Mucosa of descending colon (tissue), 3 donors: ENCODE data around the gene NKX2-4. TPM values are rescaled to one million over a fixed set of nuclear protein-coding genes. Genes with fewer than 3 reads are reported as not detected.

ENCODE experiments used
- ATAC-seq: fragments of 200-7000 bp; cut with Tn5 transposase; one replicate; pipeline ENCODE4 v1.9.1; 2020; ENCODE audit warnings: mild to moderate bottlenecking, moderate library complexity
- DNase-seq, 3 donors: peaks; one replicate each; pipeline ENCODE4 v3.0.0-alpha.2; 2020
- H3K36me3 ChIP-seq: fragments of 200-600 bp; one replicate; pipeline ENCODE4 v1.8.0; 2021; ENCODE audit warnings: low read depth, mild to moderate bottlenecking
- H3K4me1 ChIP-seq: fragments of 200-600 bp; one replicate; pipeline ENCODE4 v1.8.0; 2021; ENCODE audit warnings: low read depth, mild to moderate bottlenecking
- H3K4me3 ChIP-seq: fragments of 200-600 bp; one replicate; pipeline ENCODE4 v1.8.0; 2021; ENCODE audit warnings: mild to moderate bottlenecking
- H3K9me3 ChIP-seq: fragments of 200-600 bp; one replicate; pipeline ENCODE4 v1.8.0; 2021; ENCODE audit warnings: mild to moderate bottlenecking
- CTCF ChIP-seq: fragments of 200-600 bp; IDR thresholded peaks from one replicate; pipeline ENCODE4 v1.8.0; 2022; ENCODE audit warnings: antibody characterized with exemption, mild to moderate bottlenecking
- intact Hi-C, 2 donors: fragments of 100-400 bp; cut with DNase I in 1 of 2; cut with micrococcal nuclease in 1 of 2; formaldehyde crosslinking; loops; one replicate each; pipeline versions ENCODE4 v1.11.0 to v1.11.1; 2022; cut with DNase I, micrococcal nuclease
- total RNA-seq, 3 donors: library from RNA; stranded (reverse); fragmentation: NEBNext Ultra II Directional in 2 of 3; extraction: Animal tissue kit (Norgen Biotek cat#: 25700) in 2 of 3; gene quantifications; one replicate each; pipeline versions ENCODE4 v1.2.1 to v1.2.4, GENCODE V29; 2021 to 2023
- donor health status: DM: no; HTN: no; CAD: no; lungs with moderate emphysema.
- donor health status: DM: no; HTN: no; CAD: no.
- donor health status: DM: no; HTN: yes; CAD: no.

The NKX2-4 gene
- total RNA-seq, 3 donors from 2014 or later, result not detected

DNA sequence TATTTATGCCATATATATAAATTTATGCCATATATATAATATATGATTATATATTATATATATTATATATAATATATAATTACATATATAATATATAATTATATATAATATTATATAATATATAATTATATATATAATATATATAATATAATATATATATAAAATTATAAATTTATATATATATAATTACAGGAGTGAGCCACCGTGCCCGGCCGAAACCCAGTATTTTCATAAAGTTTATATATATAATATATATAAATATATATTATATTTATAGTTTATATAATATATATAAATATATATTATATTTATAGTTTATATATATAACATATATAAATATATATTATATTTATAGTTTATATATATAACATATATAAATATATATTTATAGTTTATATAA, 31.6 kb downstream of the NKX2-4 start:
- DNase-seq (no peak), ATAC-seq (no peak)
- intact Hi-C loops, result no loop called here
- no peaks in the 10 kb centered on the region for H3K4me1 ChIP-seq
- H3K36me3 ChIP-seq, result peaks cover 5% of the 10 kb centered on the region
- no peaks in the 10 kb centered on the region for H3K9me3 ChIP-seq
- no peak overlapping the region for H3K4me3 ChIP-seq
- TF ChIP-seq CTCF, result no peak

GRCh38 chr20:21364413-21364812, 32.9 kb downstream of the NKX2-4 start:
- ATAC-seq (no peak), DNase-seq (no peak)
- H3K9me3 ChIP-seq, result no peaks in the 10 kb centered on the region
- peaks cover 5% of the 10 kb centered on the region for H3K36me3 ChIP-seq
- H3K4me3 ChIP-seq, result no peak overlapping the region
- no peak for TF ChIP-seq CTCF
- no peaks in the 10 kb centered on the region for H3K4me1 ChIP-seq
- intact Hi-C loops, result no loop called here

GRCh38 chr20:21361266-21361665, 36.1 kb downstream of the NKX2-4 start:
- Histone ChIP-seq H3K4me3 (no peak overlapping the region), H3K9me3 (no peaks in the 10 kb centered on the region), H3K4me1 (no peaks in the 10 kb centered on the region), H3K36me3 (no peaks in the 10 kb centered on the region)
- intact Hi-C loops, result no loop called here
- DNase-seq (no peak), ATAC-seq (no peak)
- no peak for TF ChIP-seq CTCF

GRCh38 chr20:21360705-21361104, 36.6 kb downstream of the NKX2-4 start:
- Histone ChIP-seq H3K4me3 (no peak overlapping the region), H3K9me3 (no peaks in the 10 kb centered on the region), H3K4me1 (no peaks in the 10 kb centered on the region), H3K36me3 (no peaks in the 10 kb centered on the region)
- TF ChIP-seq CTCF, result no peak
- ATAC-seq (no peak), DNase-seq (no peak)
- intact Hi-C loops, result no loop called here

- no peak for TF ChIP-seq CTCF
- DNase-seq (no peak), ATAC-seq (no peak)
- Histone ChIP-seq H3K9me3 (no peaks in the 10 kb centered on the region), H3K4me3 (no peak overlapping the region), H3K4me1 (no peaks in the 10 kb centered on the region), H3K36me3 (no peaks in the 10 kb centered on the region)
- intact Hi-C loops, result no loop called here
These were observed 38.6 kb downstream of the NKX2-4 start for GRCh38 chr20:21358737-21359136.

DNA sequence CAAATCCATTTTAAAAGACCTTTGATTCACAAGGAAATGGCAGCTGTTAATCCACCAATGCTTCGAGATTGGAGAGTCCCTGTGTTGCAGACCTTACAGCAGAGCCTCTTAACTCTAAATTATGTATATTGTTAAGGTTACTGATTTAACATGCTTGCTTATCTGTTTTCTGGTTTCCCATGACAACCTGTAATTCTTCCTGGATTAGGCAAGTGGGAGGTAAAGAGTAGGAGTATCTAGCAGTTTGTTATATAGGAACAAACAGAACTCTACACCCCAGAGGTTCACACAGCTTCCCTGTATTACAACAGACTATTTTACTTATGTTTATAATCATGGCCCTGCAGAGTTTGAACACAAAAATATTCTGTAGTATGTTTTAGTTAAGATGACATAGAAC, 39.5 kb downstream of the NKX2-4 start:
- DNase-seq, result no peak
- Histone ChIP-seq H3K36me3 (no peaks in the 10 kb centered on the region), H3K4me3 (no peak overlapping the region), H3K9me3 (no peaks in the 10 kb centered on the region), H3K4me1 (no peaks in the 10 kb centered on the region)
- intact Hi-C loops, result no loop called here
- no peak for TF ChIP-seq CTCF
- ATAC-seq, result peak; percentile 90
